ENCODE data around the gene TMBIM6. TPM values are rescaled to one million over a fixed set of nuclear protein-coding genes. Genes with fewer than 3 reads are reported as not detected.

The TMBIM6 gene
- total RNA-seq, 1 donor from 2014 or later = 570 TPM

DNA sequence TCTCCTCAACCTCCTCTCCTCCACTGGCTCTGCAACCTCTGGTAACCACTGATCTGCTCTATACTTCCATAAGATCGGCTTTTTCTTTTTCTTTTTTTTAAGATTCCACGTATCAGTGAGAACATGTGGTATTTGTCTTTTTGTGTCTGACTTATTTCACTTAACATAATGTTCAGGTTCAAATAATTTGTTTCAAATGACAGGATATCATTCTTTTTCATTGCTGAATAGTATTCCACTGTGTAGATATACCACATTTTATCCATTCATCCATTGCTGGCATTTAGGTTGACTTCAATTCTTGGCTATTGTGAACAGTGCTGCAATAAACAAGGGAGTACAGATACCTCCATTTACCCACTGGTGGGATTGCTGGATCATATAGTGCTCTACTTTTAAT lies 46.3 kb downstream of the TMBIM6 start:
- no peak for TF ChIP-seq CTCF (IDR thresholded peaks at IDR 0.05; ENCODE audit: insufficient read depth, low read length, severe bottlenecking)
- Histone ChIP-seq H3K36me3 (ENCODE audit: control insufficient read depth, insufficient read depth, low read length) (peaks cover 5% of the 10 kb centered on the region), H3K4me3 (ENCODE audit: low read depth, low read length) (no peak overlapping the region), H3K27me3 (ENCODE audit: control insufficient read depth, insufficient read depth, low read length) (no peaks in the 10 kb centered on the region)
- DNase-seq (ENCODE audit: low read depth) (no peak), FAIRE-seq (no peak)

GRCh38 chr12:49789992-49790391 lies 48.6 kb downstream of the TMBIM6 start:
- FAIRE-seq (no peak), DNase-seq (ENCODE audit: low read depth) (no peak)
- H3K36me3 ChIP-seq (ENCODE audit: control insufficient read depth, insufficient read depth, low read length) = peaks cover 5% of the 10 kb centered on the region
- H3K27me3 ChIP-seq (ENCODE audit: control insufficient read depth, insufficient read depth, low read length) = no peaks in the 10 kb centered on the region
- TF ChIP-seq CTCF (IDR thresholded peaks at IDR 0.05; ENCODE audit: insufficient read depth, low read length, severe bottlenecking) = no peak
- no peak overlapping the region for H3K4me3 ChIP-seq (ENCODE audit: low read depth, low read length)

- Histone ChIP-seq H3K36me3 (ENCODE audit: control insufficient read depth, insufficient read depth, low read length) (peaks cover 5% of the 10 kb centered on the region), H3K4me3 (ENCODE audit: low read depth, low read length) (no peak overlapping the region), H3K27me3 (ENCODE audit: control insufficient read depth, insufficient read depth, low read length) (no peaks in the 10 kb centered on the region)
- no peak for TF ChIP-seq CTCF (IDR thresholded peaks at IDR 0.05; ENCODE audit: insufficient read depth, low read length, severe bottlenecking)
- FAIRE-seq (no peak), DNase-seq (ENCODE audit: low read depth) (no peak)
These were observed 49.6 kb downstream of the TMBIM6 start for GRCh38 chr12:49790741-49791555.

DNA sequence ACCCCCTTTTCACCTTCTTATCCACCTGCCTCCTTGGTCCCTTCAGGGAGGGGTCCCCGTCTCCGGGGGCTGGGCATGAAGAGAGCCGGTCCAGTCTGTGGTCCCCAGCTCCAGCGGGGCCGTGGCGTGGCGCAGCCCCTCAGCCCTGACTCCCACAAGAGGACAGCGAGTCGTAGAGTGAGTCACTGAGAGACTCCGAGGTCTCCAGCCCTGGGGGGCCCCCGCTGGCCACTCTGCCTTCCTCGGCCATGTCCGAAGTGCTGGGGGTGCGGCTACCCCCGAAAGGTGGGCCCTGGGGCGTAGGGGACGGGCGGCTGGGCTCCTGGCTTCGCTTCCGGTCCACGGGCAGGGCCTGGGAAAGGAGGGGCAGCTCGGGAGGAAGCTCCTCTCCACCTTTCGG lies 50.3 kb downstream of the TMBIM6 start:
- no peak for DNase-seq (ENCODE audit: low read depth)
- Histone ChIP-seq H3K27me3 (ENCODE audit: control insufficient read depth, insufficient read depth, low read length) (no peaks in the 10 kb centered on the region), H3K36me3 (ENCODE audit: control insufficient read depth, insufficient read depth, low read length) (peaks cover 7% of the 10 kb centered on the region), H3K4me3 (ENCODE audit: low read depth, low read length) (no peak overlapping the region)
- no peak for TF ChIP-seq CTCF (IDR thresholded peaks at IDR 0.05; ENCODE audit: insufficient read depth, low read length, severe bottlenecking)
- FAIRE-seq = no peak

- DNase-seq (ENCODE audit: low read depth) = no peak
- H3K36me3 ChIP-seq (ENCODE audit: control insufficient read depth, insufficient read depth, low read length) = peaks cover 9% of the 10 kb centered on the region
These were observed 51.0 kb downstream of the TMBIM6 start for GRCh38 chr12:49792181-49792970.

More at GRCh38 chr12:49792181-49792970, 51.0 kb downstream of the TMBIM6 start:
- no peaks in the 10 kb centered on the region for H3K27me3 ChIP-seq (ENCODE audit: control insufficient read depth, insufficient read depth, low read length)
- TF ChIP-seq CTCF (IDR thresholded peaks at IDR 0.05; ENCODE audit: insufficient read depth, low read length, severe bottlenecking) = no peak
- no peak for FAIRE-seq
- H3K4me3 ChIP-seq (ENCODE audit: low read depth, low read length) = no peak overlapping the region
